Karpas-422 (cell line): Measurements from ENCODE around the gene DRP2. TPM values are rescaled to one million over a fixed set of nuclear protein-coding genes. Genes with fewer than 3 reads are reported as not detected.
"Not testable (repeated sequence)": the region's sequence is repeated elsewhere in the genome, so short reads cannot be mapped to it uniquely, and the experiment has no call there.

ENCODE experiments used
- DNase-seq: peaks from one replicate; pipeline ENCODE4 v3.0.0-alpha.2; 2015
- H2AFZ ChIP-seq: fragments of 200-600 bp; sonication (generic); 2 replicates; pipeline ENCODE4 v1.6.1; 2014; ENCODE audit warnings: antibody characterized with exemption, low read length, mixed read lengths
- H3K27ac ChIP-seq: fragments of 200-600 bp; sonication (generic); 2 replicates; pipeline ENCODE4 v1.5.1; 2014; ENCODE audit warnings: mild to moderate bottlenecking, low read length, moderate library complexity
- H3K27me3 ChIP-seq: fragments of 200-600 bp; sonication (generic); 2 replicates; pipeline ENCODE4 v1.6.1; 2014; ENCODE audit warnings: low read length, mixed read lengths
- H3K36me3 ChIP-seq: fragments of 200-600 bp; sonication (generic); 2 replicates; pipeline ENCODE4 v1.6.1; 2014; ENCODE audit warnings: low read length, mixed read lengths; ENCODE audit not compliant: insufficient read depth
- H3K4me1 ChIP-seq: fragments of 200-600 bp; sonication (generic); 2 replicates; pipeline ENCODE4 v1.6.1; 2014; ENCODE audit warnings: mild to moderate bottlenecking, low read length, mixed read lengths
- H3K4me2 ChIP-seq: fragments of 200-600 bp; sonication (generic); 2 replicates; pipeline ENCODE4 v1.6.1; 2014; ENCODE audit warnings: low read length, low read depth, mild to moderate bottlenecking; ENCODE audit not compliant: poor library complexity, severe bottlenecking
- H3K4me3 ChIP-seq: fragments of 200-600 bp; sonication (generic); 2 replicates; pipeline ENCODE4 v1.5.1; 2014; ENCODE audit warnings: mild to moderate bottlenecking, antibody characterized with exemption, low read length, mixed read lengths
- H3K79me2 ChIP-seq: fragments of 200-600 bp; sonication (generic); 2 replicates; pipeline ENCODE4 v1.6.1; 2014; ENCODE audit warnings: mild to moderate bottlenecking, low read length, mixed read lengths
- H3K9ac ChIP-seq: fragments of 200-600 bp; sonication (generic); 2 replicates; pipeline ENCODE4 v1.6.0; 2014; ENCODE audit warnings: low read length
- H3K9me2 ChIP-seq: fragments of 200-600 bp; sonication (generic), shearing (Covaris generic); replicated peaks from 2 replicates; pipeline ENCODE4 v1.6.0; 2014; ENCODE audit warnings: mild to moderate bottlenecking, low read length, moderate library complexity; ENCODE audit not compliant: insufficient read depth
- H3K9me3 ChIP-seq: fragments of 300-700, 200-600 bp; sonication (generic); 2 replicates; pipeline ENCODE4 v1.6.1; 2014; ENCODE audit warnings: low read length, mixed read lengths
- H4K20me1 ChIP-seq: fragments of 200-600 bp; sonication (generic); 2 replicates; pipeline ENCODE4 v1.6.1; 2014; ENCODE audit warnings: mild to moderate bottlenecking, antibody characterized with exemption, low read length, low read depth; ENCODE audit not compliant: insufficient read depth
- total RNA-seq: library from RNA; depleted of rRNA; stranded (reverse); fragments of >200 nt; shearing (Covaris generic); gene quantifications from 2 replicates; pipeline ENCODE4 v1.2.3, GENCODE V29; 2014; ENCODE audit warnings: low replicate concordance; rRNA removed

DRP2 gene
- 0.04 TPM in 2 replicates for total RNA-seq

GRCh38 chrX:101219116-101219863 is at the start of gene DRP2:
DRP2 (plus strand) TSS chrX:101219786; CDS start chrX:101231648, 11,862 bp downstream.
- Histone ChIP-seq H4K20me1 (no peaks in the 10 kb centered on the region), H3K4me3 (no peak within 1 kb of the TSS), H3K4me2 (no peak within 1 kb of the TSS), H3K79me2 (no peaks in the 10 kb centered on the region), H3K9me3 (no peaks in the 10 kb centered on the region), H3K36me3 (no peaks in the 10 kb centered on the region), H3K9me2 (no peaks in the 10 kb centered on the region), H3K27ac (no peak within 1 kb of the TSS), H3K4me1 (no peaks in the 10 kb centered on the region), H2AFZ (no peak within 1 kb of the TSS), H3K9ac (no peak within 1 kb of the TSS), H3K27me3 (no peaks in the 10 kb centered on the region)
- DNase-seq = no peak

GRCh38 chrX:101171883-101172400 is 47.6 kb upstream of the DRP2 start:
- Histone ChIP-seq H3K36me3 (no peaks in the 10 kb centered on the region), H3K27me3 (no peaks in the 10 kb centered on the region), H2AFZ (no peak overlapping the region), H4K20me1 (no peaks in the 10 kb centered on the region), H3K9ac (no peak overlapping the region), H3K4me2 (no peak overlapping the region), H3K9me3 (no peaks in the 10 kb centered on the region), H3K4me1 (no peaks in the 10 kb centered on the region), H3K27ac (no peak overlapping the region), H3K9me2 (no peaks in the 10 kb centered on the region), H3K79me2 (no peaks in the 10 kb centered on the region), H3K4me3 (no peak overlapping the region)
- DNase-seq = no peak

- Histone ChIP-seq H3K27me3 (no peaks in the 10 kb centered on the region), H2AFZ (no peak overlapping the region), H3K9me3 (no peaks in the 10 kb centered on the region), H4K20me1 (no peaks in the 10 kb centered on the region), H3K9me2 (no peaks in the 10 kb centered on the region), H3K9ac (no peak overlapping the region), H3K4me1 (no peaks in the 10 kb centered on the region), H3K36me3 (no peaks in the 10 kb centered on the region), H3K27ac (no peak overlapping the region), H3K79me2 (no peaks in the 10 kb centered on the region), H3K4me3 (no peak overlapping the region), H3K4me2 (no peak overlapping the region)
- DNase-seq = no peak
Observed at GRCh38 chrX:101176439-101176838, 43.1 kb upstream of the DRP2 start.

DNA sequence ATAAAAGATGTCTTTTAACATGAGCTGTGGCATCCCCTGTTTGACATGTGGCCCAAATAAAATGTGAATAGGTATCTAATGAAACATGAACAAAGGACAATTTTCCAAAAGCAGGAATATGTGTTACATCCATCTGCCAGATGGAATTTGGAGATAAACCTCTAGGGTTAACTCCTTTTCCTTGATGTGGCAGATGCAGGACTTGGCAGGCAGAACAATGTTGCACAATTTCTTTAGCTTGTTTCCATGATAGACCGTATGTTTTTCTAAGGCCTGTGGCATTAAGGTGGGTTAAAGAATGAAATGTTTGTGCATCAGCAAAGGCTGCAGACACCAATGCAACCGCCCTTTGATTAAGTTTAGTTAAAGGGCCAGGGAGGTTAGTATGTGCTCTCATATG is 34.7 kb upstream of the DRP2 start:
- not testable (repeated sequence) for H3K9me3 ChIP-seq, H3K27ac ChIP-seq, H2AFZ ChIP-seq, H3K4me2 ChIP-seq, H3K4me1 ChIP-seq, H3K36me3 ChIP-seq, DNase-seq, H3K4me3 ChIP-seq, H3K9me2 ChIP-seq, H3K27me3 ChIP-seq, H4K20me1 ChIP-seq, H3K79me2 ChIP-seq, H3K9ac ChIP-seq

GRCh38 chrX:101187961-101188360 is 31.6 kb upstream of the DRP2 start:
- H3K4me3 ChIP-seq, H4K20me1 ChIP-seq, H3K79me2 ChIP-seq, H3K9me2 ChIP-seq, H3K4me2 ChIP-seq, H3K27ac ChIP-seq, H3K4me1 ChIP-seq, H3K36me3 ChIP-seq, H2AFZ ChIP-seq, H3K27me3 ChIP-seq, H3K9me3 ChIP-seq, H3K9ac ChIP-seq: not testable (repeated sequence)
- DNase-seq = peak; percentile 10

- no peak overlapping the region for H3K4me2 ChIP-seq
Observed at GRCh38 chrX:101190736-101191135, 28.9 kb upstream of the DRP2 start.

GRCh38 chrX:101191217-101191750 is 28.3 kb upstream of the DRP2 start:
- no peak overlapping the region for H3K9ac ChIP-seq
- no peaks in the 10 kb centered on the region for H3K4me1 ChIP-seq
- H3K4me3 ChIP-seq = no peak overlapping the region
- no peaks in the 10 kb centered on the region for H3K79me2 ChIP-seq
- DNase-seq = peak; percentile 17
- H3K9me3 ChIP-seq = no peaks in the 10 kb centered on the region
- no peak overlapping the region for H3K4me2 ChIP-seq
- no peak overlapping the region for H2AFZ ChIP-seq
- H3K9me2 ChIP-seq = no peaks in the 10 kb centered on the region
- H3K27ac ChIP-seq = no peak overlapping the region
- H3K27me3 ChIP-seq = no peaks in the 10 kb centered on the region
- H4K20me1 ChIP-seq = no peaks in the 10 kb centered on the region
- H3K36me3 ChIP-seq = no peaks in the 10 kb centered on the region

More at GRCh38 chrX:101190736-101191135, 28.9 kb upstream of the DRP2 start:
- H3K27ac ChIP-seq = no peak overlapping the region
- no peaks in the 10 kb centered on the region for H3K4me1 ChIP-seq
- no peaks in the 10 kb centered on the region for H3K9me3 ChIP-seq
- no peaks in the 10 kb centered on the region for H4K20me1 ChIP-seq
- H3K79me2 ChIP-seq = no peaks in the 10 kb centered on the region
- no peak overlapping the region for H2AFZ ChIP-seq
- no peak overlapping the region for H3K9ac ChIP-seq
- no peak for DNase-seq
- H3K36me3 ChIP-seq = no peaks in the 10 kb centered on the region
- no peaks in the 10 kb centered on the region for H3K9me2 ChIP-seq
- H3K4me3 ChIP-seq = no peak overlapping the region
- H3K27me3 ChIP-seq = no peaks in the 10 kb centered on the region

- no peaks in the 10 kb centered on the region for H3K4me1 ChIP-seq
- no peak overlapping the region for H3K9ac ChIP-seq
- H3K4me3 ChIP-seq = no peak overlapping the region
- no peaks in the 10 kb centered on the region for H3K27me3 ChIP-seq
- no peaks in the 10 kb centered on the region for H4K20me1 ChIP-seq
- H3K9me3 ChIP-seq = no peaks in the 10 kb centered on the region
- H3K9me2 ChIP-seq = no peaks in the 10 kb centered on the region
- H3K36me3 ChIP-seq = no peaks in the 10 kb centered on the region
- H3K27ac ChIP-seq = no peak overlapping the region
- peak; percentile 23 for DNase-seq
- no peak overlapping the region for H3K4me2 ChIP-seq
- H3K79me2 ChIP-seq = no peaks in the 10 kb centered on the region
- H2AFZ ChIP-seq = no peak overlapping the region
Observed at GRCh38 chrX:101195442-101196173, 24.0 kb upstream of the DRP2 start.
